ENCODE measurements around the gene VGLL2.

The VGLL2 gene

GRCh38 chr6:117269638-117270054 is 4.3 kb downstream of the VGLL2 start:
- no peak for DNase-seq

- DNase-seq: no peak
These were observed 4.9 kb downstream of the VGLL2 start for GRCh38 chr6:117270055-117270842.

- no peak for DNase-seq
These were observed 5.6 kb downstream of the VGLL2 start for GRCh38 chr6:117270843-117271507.

GRCh38 chr6:117272032-117272866 is 6.9 kb downstream of the VGLL2 start:
- no peak for DNase-seq

- no peak for DNase-seq
These were observed 7.5 kb downstream of the VGLL2 start for GRCh38 chr6:117272891-117273290.

- no peak for DNase-seq
These were observed 9.8 kb downstream of the VGLL2 start for GRCh38 chr6:117275205-117275604.

- DNase-seq: no peak
These were observed 10.4 kb downstream of the VGLL2 start for GRCh38 chr6:117275711-117276110.

- DNase-seq: no peak
These were observed 11.5 kb downstream of the VGLL2 start for GRCh38 chr6:117276778-117277316.

- no peak for DNase-seq
These were observed 15.6 kb downstream of the VGLL2 start for GRCh38 chr6:117280922-117281321.

GRCh38 chr6:117288083-117288715 is 22.8 kb downstream of the VGLL2 start:
- no peak for DNase-seq

- DNase-seq: no peak
These were observed 25.0 kb downstream of the VGLL2 start for GRCh38 chr6:117290173-117290846.

GRCh38 chr6:117298941-117299340 is 33.6 kb downstream of the VGLL2 start:
- DNase-seq: no peak

- no peak for DNase-seq
These were observed 38.0 kb downstream of the VGLL2 start for GRCh38 chr6:117303323-117303722.

- DNase-seq: no peak
These were observed 39.1 kb downstream of the VGLL2 start for GRCh38 chr6:117304446-117304845.

- no peak for DNase-seq
These were observed 41.0 kb downstream of the VGLL2 start for GRCh38 chr6:117306227-117306790.

- no peak for DNase-seq
These were observed 42.3 kb downstream of the VGLL2 start for GRCh38 chr6:117307655-117308054.

- DNase-seq: no peak
These were observed 43.7 kb downstream of the VGLL2 start for GRCh38 chr6:117309069-117309468.

GRCh38 chr6:117309611-117310010 is 44.3 kb downstream of the VGLL2 start:
- DNase-seq: no peak

GRCh38 chr6:117311310-117311709 is 46.0 kb downstream of the VGLL2 start:
- no peak for DNase-seq

- DNase-seq: no peak
These were observed 46.4 kb downstream of the VGLL2 start for GRCh38 chr6:117311726-117312125.

GRCh38 chr6:117317261-117317660 is 51.9 kb downstream of the VGLL2 start:
- DNase-seq: no peak

Data from AML-193 (cell line).